ENCODE data around the gene TUBA1A.

DNA sequence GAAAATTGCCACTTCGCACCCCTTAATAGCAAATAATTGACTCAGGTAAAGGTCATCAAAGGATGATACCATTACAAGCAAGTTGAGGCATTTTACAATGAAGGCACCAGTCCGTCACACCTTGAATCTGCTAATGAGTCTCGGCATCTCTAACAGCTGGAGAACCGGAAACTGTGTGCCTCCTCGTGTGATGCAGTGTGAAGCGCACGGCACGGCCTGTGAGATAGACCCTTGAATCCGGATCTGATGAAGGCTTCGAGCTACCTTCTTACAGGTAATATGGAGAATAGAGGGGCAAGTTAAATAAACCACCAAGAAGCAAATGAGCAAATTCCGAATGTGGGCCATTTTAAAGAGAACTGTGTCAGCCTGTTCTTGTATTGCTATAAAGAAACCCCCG, 19.8 kb upstream of the TUBA1A start:
- no peak for TF ChIP-seq TAF1 (IDR thresholded peaks at IDR 0.05; ENCODE audit: borderline replicate concordance, low read depth, low read length)
- no peak for TF ChIP-seq POLR2A (IDR thresholded peaks at IDR 0.05; ENCODE audit: low read depth, low read length)
- TF ChIP-seq POLR2AphosphoS5 (IDR thresholded peaks at IDR 0.05; ENCODE audit: low read depth, low read length), result no peak
